Measurements from ENCODE around the gene WWOX.

Gene WWOX

GRCh38 chr16:78195797-78196196 is 96.3 kb downstream of the WWOX start:
- DNase-seq, result no peak
- ATAC-seq, result no peak

- ATAC-seq, result no peak
- no peak for DNase-seq
These were observed 97.0 kb downstream of the WWOX start for GRCh38 chr16:78196502-78196901.

- no peak for DNase-seq
- ATAC-seq, result no peak
These were observed 98.8 kb downstream of the WWOX start for GRCh38 chr16:78198288-78198687.

GRCh38 chr16:78199325-78200022 is 100.0 kb downstream of the WWOX start:
- DNase-seq (no peak), ATAC-seq (no peak)

GRCh38 chr16:78200023-78200389 is 100.6 kb downstream of the WWOX start:
- DNase-seq (no peak), ATAC-seq (no peak)

GRCh38 chr16:78200623-78201096 is 101.2 kb downstream of the WWOX start:
- DNase-seq (no peak), ATAC-seq (no peak)

- ATAC-seq (no peak), DNase-seq (no peak)
These were observed 106.1 kb downstream of the WWOX start for GRCh38 chr16:78205506-78205905.

- no peak for ATAC-seq
- DNase-seq, result no peak
These were observed 107.3 kb downstream of the WWOX start for GRCh38 chr16:78206623-78207223.

- ATAC-seq, result no peak
- DNase-seq, result no peak
These were observed 110.7 kb downstream of the WWOX start for GRCh38 chr16:78209951-78210661.

- ATAC-seq, result no peak
- DNase-seq, result no peak
These were observed 111.7 kb downstream of the WWOX start for GRCh38 chr16:78211020-78211599.

- DNase-seq (no peak), ATAC-seq (no peak)
These were observed 112.5 kb downstream of the WWOX start for GRCh38 chr16:78211946-78212345.

GRCh38 chr16:78212674-78213073 is 113.2 kb downstream of the WWOX start:
- DNase-seq (no peak), ATAC-seq (no peak)

- no peak for DNase-seq
- ATAC-seq, result no peak
These were observed 114.3 kb downstream of the WWOX start for GRCh38 chr16:78213751-78214150.

GRCh38 chr16:78215222-78215621 is 115.8 kb downstream of the WWOX start:
- DNase-seq (no peak), ATAC-seq (no peak)

- ATAC-seq (no peak), DNase-seq (no peak)
These were observed 116.8 kb downstream of the WWOX start for GRCh38 chr16:78216166-78216745.

GRCh38 chr16:78217276-78217675 is 117.8 kb downstream of the WWOX start:
- no peak for DNase-seq

GRCh38 chr16:78218279-78218678 is 118.8 kb downstream of the WWOX start:
- ATAC-seq (no peak), DNase-seq (no peak)

More at GRCh38 chr16:78217276-78217675, 117.8 kb downstream of the WWOX start:
- no peak for ATAC-seq

GRCh38 chr16:78218856-78219651 is 119.6 kb downstream of the WWOX start:
- ATAC-seq (no peak), DNase-seq (no peak)

- no peak for DNase-seq
These were observed 121.1 kb downstream of the WWOX start for GRCh38 chr16:78220571-78220970.

GRCh38 chr16:78221892-78222291 is 122.4 kb downstream of the WWOX start:
- no peak for DNase-seq
- ATAC-seq, result no peak

More at GRCh38 chr16:78220571-78220970, 121.1 kb downstream of the WWOX start:
- no peak for ATAC-seq

GRCh38 chr16:78224342-78224741 is 124.9 kb downstream of the WWOX start:
- DNase-seq (no peak), ATAC-seq (no peak)

GRCh38 chr16:78225919-78226318 is 126.5 kb downstream of the WWOX start:
- no peak for DNase-seq
- ATAC-seq, result no peak

Measured in stimulated activated naive CD8-positive, alpha-beta T cell treated with anti-CD3 and anti-CD28 coated beads, Interleukin-15, Interleukin-2, amounts not matched to agents 100 U/mL and 50 U/mL, for 24 hours (primary cell).